NCI-H2029 (cell line): Measurements from ENCODE around the gene PLXNA1.

ENCODE experiments used
- DNase-seq: peaks from one replicate; lab custom pipeline; 2025; lab: John Stamatoyannopoulos, UW

Gene PLXNA1

GRCh38 chr3:127002195-127003174 lies 19.6 kb downstream of the PLXNA1 start:
- no peak for DNase-seq

- DNase-seq, result no peak
These were observed 20.2 kb downstream of the PLXNA1 start for GRCh38 chr3:127003175-127003555.

- DNase-seq, result no peak
These were observed 20.8 kb downstream of the PLXNA1 start for GRCh38 chr3:127003601-127004280.

GRCh38 chr3:127004641-127005397 lies 21.9 kb downstream of the PLXNA1 start:
- no peak for DNase-seq

GRCh38 chr3:127005864-127006500 lies 23.1 kb downstream of the PLXNA1 start:
- no peak for DNase-seq

- DNase-seq, result no peak
These were observed 24.0 kb downstream of the PLXNA1 start for GRCh38 chr3:127006781-127007436.

GRCh38 chr3:127008236-127008635 lies 25.3 kb downstream of the PLXNA1 start:
- DNase-seq, result no peak

GRCh38 chr3:127009531-127009930 lies 26.6 kb downstream of the PLXNA1 start:
- no peak for DNase-seq

- DNase-seq, result no peak
These were observed 28.5 kb downstream of the PLXNA1 start for GRCh38 chr3:127011270-127011992.

GRCh38 chr3:127012091-127012490 lies 29.2 kb downstream of the PLXNA1 start:
- DNase-seq, result no peak

- DNase-seq, result no peak
These were observed 30.3 kb downstream of the PLXNA1 start for GRCh38 chr3:127013181-127013580.

GRCh38 chr3:127013758-127014535 lies 31.0 kb downstream of the PLXNA1 start:
- DNase-seq, result no peak

GRCh38 chr3:127014536-127015281 lies 31.8 kb downstream of the PLXNA1 start:
- no peak for DNase-seq

- no peak for DNase-seq
These were observed 32.5 kb downstream of the PLXNA1 start for GRCh38 chr3:127015282-127016042.

- no peak for DNase-seq
These were observed 33.1 kb downstream of the PLXNA1 start for GRCh38 chr3:127016043-127016343.

GRCh38 chr3:127016461-127016860 lies 33.5 kb downstream of the PLXNA1 start:
- DNase-seq, result no peak

- DNase-seq, result no peak
These were observed 34.3 kb downstream of the PLXNA1 start for GRCh38 chr3:127017229-127017628.

GRCh38 chr3:127017781-127018180 lies 34.9 kb downstream of the PLXNA1 start:
- no peak for DNase-seq
